ENCODE results near the gene ZNF691. TPM values are rescaled to one million over a fixed set of nuclear protein-coding genes. Genes with fewer than 3 reads are reported as not detected.

Gene ZNF691
- total RNA-seq, 3 donors from 2014 or later (not counting 1 experiment from before 2014, with no cell fraction given) = 2.8 to 5.7 (median 5.2) TPM

DNA sequence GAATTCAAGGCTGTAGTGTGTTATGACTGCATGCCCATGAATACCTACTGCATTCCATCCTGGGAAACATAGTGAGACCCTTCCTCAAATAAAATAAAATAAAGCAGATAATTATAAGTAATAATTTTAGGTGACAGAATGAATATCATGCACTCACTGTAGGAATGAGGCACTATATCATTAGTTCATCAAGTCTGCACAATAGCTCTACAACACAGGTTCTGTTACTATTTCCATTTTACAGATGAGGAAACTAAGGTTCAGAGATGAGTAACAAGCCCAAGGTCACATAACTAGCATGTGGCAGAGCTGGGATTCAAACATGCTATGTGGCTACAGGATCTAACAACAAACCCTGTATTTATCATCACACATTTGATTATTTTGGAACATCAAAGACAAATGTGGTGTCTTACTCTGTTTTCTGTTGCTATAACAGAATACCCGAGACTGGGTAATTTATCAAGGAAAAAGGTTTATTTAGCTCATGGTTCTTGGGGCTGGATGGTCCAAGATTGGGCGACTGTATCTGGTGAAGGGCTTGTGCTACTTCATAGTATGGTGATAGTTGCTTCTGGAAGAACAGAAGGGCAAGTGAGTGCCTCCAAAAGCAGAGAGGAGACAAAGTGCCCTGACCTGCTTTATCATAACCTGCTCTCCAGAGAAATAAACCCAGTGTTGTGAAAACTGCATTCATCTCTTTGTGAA, 4.8 kb upstream of the ZNF691 start:
- H3K27ac ChIP-seq (ENCODE audit: low read length) = no peak overlapping the region
- no peaks in the 10 kb centered on the region for H3K27me3 ChIP-seq (ENCODE audit: control insufficient read depth, insufficient read depth, low read length)
- no peaks in the 10 kb centered on the region for H3K36me3 ChIP-seq (ENCODE audit: control insufficient read depth, insufficient read depth, low read length)
- H3K27me3 Mint-ChIP-seq (ENCODE audit: low read depth in 2 of 2) = no peaks in the 10 kb centered on the region
- TF ChIP-seq, protein P1, sequence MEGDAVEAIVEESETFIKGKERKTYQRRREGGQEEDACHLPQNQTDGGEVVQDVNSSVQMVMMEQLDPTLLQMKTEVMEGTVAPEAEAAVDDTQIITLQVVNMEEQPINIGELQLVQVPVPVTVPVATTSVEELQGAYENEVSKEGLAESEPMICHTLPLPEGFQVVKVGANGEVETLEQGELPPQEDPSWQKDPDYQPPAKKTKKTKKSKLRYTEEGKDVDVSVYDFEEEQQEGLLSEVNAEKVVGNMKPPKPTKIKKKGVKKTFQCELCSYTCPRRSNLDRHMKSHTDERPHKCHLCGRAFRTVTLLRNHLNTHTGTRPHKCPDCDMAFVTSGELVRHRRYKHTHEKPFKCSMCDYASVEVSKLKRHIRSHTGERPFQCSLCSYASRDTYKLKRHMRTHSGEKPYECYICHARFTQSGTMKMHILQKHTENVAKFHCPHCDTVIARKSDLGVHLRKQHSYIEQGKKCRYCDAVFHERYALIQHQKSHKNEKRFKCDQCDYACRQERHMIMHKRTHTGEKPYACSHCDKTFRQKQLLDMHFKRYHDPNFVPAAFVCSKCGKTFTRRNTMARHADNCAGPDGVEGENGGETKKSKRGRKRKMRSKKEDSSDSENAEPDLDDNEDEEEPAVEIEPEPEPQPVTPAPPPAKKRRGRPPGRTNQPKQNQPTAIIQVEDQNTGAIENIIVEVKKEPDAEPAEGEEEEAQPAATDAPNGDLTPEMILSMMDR (IDR thresholded peaks at IDR 0.05) = no peak
- no peak overlapping the region for H3K27ac Mint-ChIP-seq
- H3K4me3 Mint-ChIP-seq = no peak overlapping the region
- intact Hi-C loops (cut with micrococcal nuclease) = no loop called here
- no peaks in the 10 kb centered on the region for H3K36me3 Mint-ChIP-seq
- peaks cover 0 to 6% of the 10 kb centered on the region in 2 donors for H3K4me1 Mint-ChIP-seq
- no peak for DNase-seq
- no peaks in the 10 kb centered on the region for H3K9me3 Mint-ChIP-seq
- peaks cover 7% of the 10 kb centered on the region for H3K4me1 ChIP-seq (ENCODE audit: control insufficient read depth, insufficient read depth, low read length)
- 83% methylated on average over 2 of the region's 2 CpGs for WGBS (ENCODE audit: insufficient coverage)
- H3K9me3 ChIP-seq (ENCODE audit: control insufficient read depth, insufficient read depth, low read length) = no peaks in the 10 kb centered on the region
- ATAC-seq = no peak
- no peak overlapping the region for H3K4me3 ChIP-seq (ENCODE audit: low read length)

DNA sequence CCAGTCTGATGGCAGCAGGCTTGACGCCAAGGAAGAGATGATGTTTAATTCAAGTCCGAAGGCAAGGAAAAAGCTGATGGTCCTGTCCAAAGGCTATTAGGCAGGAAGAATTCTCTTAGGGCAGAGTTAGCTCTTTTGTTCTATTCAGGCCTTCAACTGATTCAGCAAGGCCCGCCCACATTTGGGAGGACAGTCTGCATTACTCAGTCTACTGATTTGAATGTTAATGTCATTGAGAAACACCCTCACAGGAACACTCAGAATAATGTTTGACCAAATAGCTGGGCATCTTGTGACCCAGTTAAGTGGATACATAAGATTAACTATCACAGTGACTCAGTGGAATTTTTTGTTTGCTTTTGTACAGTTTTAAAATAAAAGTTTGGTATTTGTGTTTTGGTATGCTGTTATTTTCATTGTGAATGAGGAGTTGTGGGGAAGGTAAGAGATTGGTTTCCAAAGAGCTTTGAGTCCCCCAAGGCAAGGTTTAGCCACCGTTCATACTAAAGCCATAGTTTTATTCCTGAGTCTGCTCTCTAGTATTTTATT, 1.7 kb upstream of the ZNF691 start:
- peaks cover 14% of the 10 kb centered on the region for H3K4me1 ChIP-seq (ENCODE audit: control insufficient read depth, insufficient read depth, low read length)
- H3K4me3 ChIP-seq (ENCODE audit: low read length) = no peak overlapping the region
- H3K27ac ChIP-seq (ENCODE audit: low read length) = no peak overlapping the region
- H3K4me1 Mint-ChIP-seq = peaks cover 17 to 28% of the 10 kb centered on the region in 2 donors
- intact Hi-C loops (cut with micrococcal nuclease) = no loop called here
- H3K4me3 Mint-ChIP-seq = no peak overlapping the region
- WGBS (ENCODE audit: insufficient coverage) = 94% methylated on average over 3 of the region's 4 CpGs
- H3K36me3 Mint-ChIP-seq = no peaks in the 10 kb centered on the region
- ATAC-seq (no peak), DNase-seq (no peak)
- H3K9me3 ChIP-seq (ENCODE audit: control insufficient read depth, insufficient read depth, low read length) = no peaks in the 10 kb centered on the region
- H3K36me3 ChIP-seq (ENCODE audit: control insufficient read depth, insufficient read depth, low read length) = peaks cover 5% of the 10 kb centered on the region
- no peaks in the 10 kb centered on the region for H3K27me3 Mint-ChIP-seq (ENCODE audit: low read depth in 2 of 2)
- H3K27ac Mint-ChIP-seq = no peak overlapping the region
- H3K9me3 Mint-ChIP-seq = no peaks in the 10 kb centered on the region
- TF ChIP-seq, protein P1 (IDR thresholded peaks at IDR 0.05) = no peak
- H3K27me3 ChIP-seq (ENCODE audit: control insufficient read depth, insufficient read depth, low read length) = no peaks in the 10 kb centered on the region

DNA sequence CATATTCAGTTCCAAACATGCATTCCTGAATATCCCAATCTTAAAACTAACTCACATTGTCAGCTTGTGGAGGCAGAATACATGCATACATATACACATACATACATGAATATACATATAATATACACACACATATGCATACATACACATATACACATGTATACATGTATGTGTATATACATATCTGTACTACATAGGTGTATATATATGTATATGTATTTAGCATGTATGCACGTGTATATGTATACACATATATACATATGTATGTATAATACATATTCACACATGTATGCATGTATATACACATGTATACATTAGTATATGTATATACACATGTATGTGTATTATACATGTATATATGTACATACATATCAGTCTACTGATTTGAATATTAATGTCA, 1.2 kb upstream of the ZNF691 start:
- H3K9me3 Mint-ChIP-seq = no peaks in the 10 kb centered on the region
- intact Hi-C loops (cut with micrococcal nuclease) = no loop called here
- H3K9me3 ChIP-seq (ENCODE audit: control insufficient read depth, insufficient read depth, low read length) = no peaks in the 10 kb centered on the region
- no peaks in the 10 kb centered on the region for H3K27me3 Mint-ChIP-seq (ENCODE audit: low read depth in 2 of 2)
- no peak overlapping the region for H3K27ac Mint-ChIP-seq
- peaks cover 14% of the 10 kb centered on the region for H3K4me1 ChIP-seq (ENCODE audit: control insufficient read depth, insufficient read depth, low read length)
- no peaks in the 10 kb centered on the region for H3K27me3 ChIP-seq (ENCODE audit: control insufficient read depth, insufficient read depth, low read length)
- no peak overlapping the region for H3K4me3 Mint-ChIP-seq
- no peak for DNase-seq
- no peaks in the 10 kb centered on the region for H3K36me3 Mint-ChIP-seq
- H3K27ac ChIP-seq (ENCODE audit: low read length) = no peak overlapping the region
- TF ChIP-seq, protein P1 (IDR thresholded peaks at IDR 0.05) = no peak
- no peak overlapping the region for H3K4me3 ChIP-seq (ENCODE audit: low read length)
- peaks cover 17 to 32% of the 10 kb centered on the region in 2 donors for H3K4me1 Mint-ChIP-seq
- H3K36me3 ChIP-seq (ENCODE audit: control insufficient read depth, insufficient read depth, low read length) = peaks cover 6% of the 10 kb centered on the region
- ATAC-seq = no peak
- WGBS (ENCODE audit: insufficient coverage) = no CpG with 5 or more reads among the region's 1 CpG
